Fibroblast of skin of right quadriceps (primary cell): Measurements from ENCODE around the gene ANKRD13B.
"Not testable (repeated sequence)": the region's sequence is repeated elsewhere in the genome, so short reads cannot be mapped to it uniquely, and the experiment has no call there.

ENCODE experiments used
- DNase-seq: peaks from one replicate; pipeline ENCODE4 v3.0.0-alpha.2; 2013

Gene ANKRD13B

GRCh38 chr17:29620271-29620670 is 27.3 kb downstream of the ANKRD13B start:
- DNase-seq, result peak; percentile 39

GRCh38 chr17:29620779-29621500 is 28.0 kb downstream of the ANKRD13B start:
- DNase-seq, result no peak

- no peak for DNase-seq
Measured at GRCh38 chr17:29621751-29622194, 28.8 kb downstream of the ANKRD13B start.

GRCh38 chr17:29622337-29623282 is 29.7 kb downstream of the ANKRD13B start, which contains the start of gene CORO6:
TSS of gene CORO6 (minus strand) at chr17:29622912. CDS start at chr17:29621421, 1,491 bp downstream.
- peak; percentile 39 for DNase-seq

GRCh38 chr17:29623283-29623647 is 30.3 kb downstream of the ANKRD13B start:
- DNase-seq, result no peak

- no peak for DNase-seq
Measured at GRCh38 chr17:29624586-29624985, 31.7 kb downstream of the ANKRD13B start.

GRCh38 chr17:29625037-29625750 is 32.3 kb downstream of the ANKRD13B start:
- peak; percentile 31 for DNase-seq

GRCh38 chr17:29627951-29628350 is 35.0 kb downstream of the ANKRD13B start:
- no peak for DNase-seq

- no peak for DNase-seq
Measured at GRCh38 chr17:29628644-29629043, 35.7 kb downstream of the ANKRD13B start.

GRCh38 chr17:29629839-29630238 is 36.9 kb downstream of the ANKRD13B start:
- DNase-seq, result no peak

GRCh38 chr17:29630630-29631193 is 37.8 kb downstream of the ANKRD13B start:
- no peak for DNase-seq

GRCh38 chr17:29633886-29634285 is 41.0 kb downstream of the ANKRD13B start:
- DNase-seq, result no peak

- peak; percentile 51 for DNase-seq
Measured at GRCh38 chr17:29640413-29640812, 47.5 kb downstream of the ANKRD13B start.

- no peak for DNase-seq
Measured at GRCh38 chr17:29640981-29641642, 48.2 kb downstream of the ANKRD13B start.

- DNase-seq, result no peak
Measured at GRCh38 chr17:29642171-29642611, 49.3 kb downstream of the ANKRD13B start.

- DNase-seq, result no peak
Measured at GRCh38 chr17:29643817-29644160, 50.9 kb downstream of the ANKRD13B start.

GRCh38 chr17:29645515-29646051 is 52.7 kb downstream of the ANKRD13B start:
- DNase-seq, result peak; percentile 67

- DNase-seq, result no peak
Measured at GRCh38 chr17:29648005-29648404, 55.1 kb downstream of the ANKRD13B start.

- no peak for DNase-seq
Measured at GRCh38 chr17:29649359-29649758, 56.4 kb downstream of the ANKRD13B start.

GRCh38 chr17:29650396-29650795 is 57.5 kb downstream of the ANKRD13B start:
- no peak for DNase-seq

- DNase-seq, result not testable (repeated sequence)
Measured at GRCh38 chr17:29651913-29652312, 59.0 kb downstream of the ANKRD13B start.

GRCh38 chr17:29652976-29653375 is 60.0 kb downstream of the ANKRD13B start:
- DNase-seq, result no peak
